HCT116 (cell line): ENCODE data around the gene SLC8A2. TPM values are rescaled to one million over a fixed set of nuclear protein-coding genes. Genes with fewer than 3 reads are reported as not detected.

Experiments used
- ATAC-seq: fragments of 200-7000 bp; cut with Tn5 transposase; 2 replicates; pipeline ENCODE4 v1.9.1; 2020; ENCODE audit warnings: mild to moderate bottlenecking, moderate library complexity
- BruUV-seq: library from RNA; stranded (reverse); fragments of 400-500 nt; replicated peaks from 2 replicates; lab custom pipeline; 2021; lab: Mats Ljungman, UMichigan
- CTCF ChIA-PET: fragments of 300-600 bp; sonication (Branson Sonifier 250); formaldehyde crosslinking; loops from one replicate; lab custom pipeline; 2021; ENCODE audit warnings: antibody characterized with exemption; lab: Charles Lee
- POLR2A ChIA-PET: fragments of 300-600, 350-600 bp; sonication (Branson Sonifier 250); formaldehyde crosslinking; loops from one replicate; lab custom pipeline; 2021; ENCODE audit warnings: antibody characterized with exemption; lab: Charles Lee
- RAD21 ChIA-PET, 2 experiments: fragments of 300-600 bp; sonication (Branson Sonifier 250); formaldehyde crosslinking; loops; one replicate each; lab custom pipeline; 2023; ENCODE audit warnings: low total read pairs in 2 of 2; ENCODE audit not compliant: uncharacterized antibody in 2 of 2, unreplicated experiment in 2 of 2, low non-redundant PET in 1 of 2; lab: Charles Lee
- DNase-seq: peaks from one replicate; pipeline ENCODE4 v3.0.0-alpha.2; 2010; ENCODE audit warnings: low read depth, low spot score
- H2AFZ ChIP-seq: fragments of 200-600 bp; shearing (Covaris generic), sonication (generic); 2 replicates; pipeline ENCODE4 v1.6.1; 2017; ENCODE audit warnings: low read depth, mixed run types, mixed read lengths, antibody characterized with exemption, low read length; ENCODE audit not compliant: poor library complexity, severe bottlenecking
- H3K27ac ChIP-seq: 2 replicates; pipeline ENCODE4 v1.5.1; 2012; ENCODE audit warnings: low read depth, low read length
- H3K27me3 ChIP-seq: fragments of 200-600 bp; sonication (generic); 2 replicates; pipeline ENCODE4 v1.6.1; 2016; ENCODE audit warnings: mixed run types, low read length, mixed read lengths; ENCODE audit not compliant: insufficient read depth
- H3K36me3 ChIP-seq, 2 experiments: fragments of 200-500 bp in 1 of 2; fragments of 200-600 bp in 1 of 2; sonication (Bioruptor generic) in 1 of 2; sonication (generic) in 1 of 2; 2 replicates each; pipeline versions ENCODE4 v1.5.1 to v1.6.1; 2014 to 2016; ENCODE audit warnings: low read length in 2 of 2, inconsistent platforms in 1 of 2, mixed read lengths in 1 of 2, mixed run types in 1 of 2; ENCODE audit not compliant: insufficient read depth in 2 of 2, control insufficient read depth in 1 of 2
- H3K4me1 ChIP-seq, 2 experiments: fragments of 200-600 bp in 1 of 2; sonication (generic) in 1 of 2; 2 replicates each; pipeline versions ENCODE4 v1.5.1 to v1.6.1; 2012 to 2017; ENCODE audit warnings: low read length in 2 of 2, inconsistent platforms in 1 of 2, mild to moderate bottlenecking in 1 of 2, mixed read lengths in 1 of 2, mixed run types in 1 of 2, moderate library complexity in 1 of 2; ENCODE audit not compliant: insufficient read depth in 2 of 2, control insufficient read depth in 1 of 2
- H3K4me2 ChIP-seq: fragments of 200-600 bp; sonication (generic); 2 replicates; pipeline ENCODE4 v1.6.1; 2017; ENCODE audit warnings: mixed run types, low read length, mixed read lengths
- H3K4me3 ChIP-seq, 2 experiments: fragments of 200-600 bp in 1 of 2; sonication (generic) in 1 of 2; replicated peaks in 1 of 2; 2 replicates each; pipeline ENCODE4 v1.5.1; 2011 to 2016; ENCODE audit warnings: low read length in 2 of 2, control low read depth in 1 of 2, low read depth in 1 of 2, mild to moderate bottlenecking in 1 of 2, mixed read lengths in 1 of 2, mixed run types in 1 of 2
- H3K79me2 ChIP-seq: fragments of 200-600 bp; sonication (generic); 2 replicates; pipeline ENCODE4 v1.6.1; 2017; ENCODE audit warnings: mild to moderate bottlenecking, mixed run types, low read length, moderate library complexity, mixed read lengths; ENCODE audit not compliant: insufficient read depth
- H3K9ac ChIP-seq: fragments of 200-600 bp; sonication (generic); 2 replicates; pipeline ENCODE4 v1.6.1; 2016; ENCODE audit warnings: low read length, mixed read lengths
- H3K9me2 ChIP-seq: fragments of 200-600 bp; sonication (generic), shearing (Covaris generic); 2 replicates; pipeline ENCODE4 v1.6.1; 2017; ENCODE audit warnings: mixed run types, mild to moderate bottlenecking, moderate library complexity; ENCODE audit not compliant: insufficient read depth
- H3K9me3 ChIP-seq, 2 experiments: fragments of 200-500 bp in 1 of 2; fragments of 200-600 bp in 1 of 2; sonication (Bioruptor generic) in 1 of 2; sonication (generic) in 1 of 2; 2 replicates each; pipeline ENCODE4 v1.6.1; 2014 to 2017; ENCODE audit warnings: low read length in 2 of 2, mixed read lengths in 2 of 2, inconsistent platforms in 1 of 2, low read depth in 1 of 2, mild to moderate bottlenecking in 1 of 2, mixed run types in 1 of 2, moderate library complexity in 1 of 2; ENCODE audit not compliant: control insufficient read depth in 1 of 2, insufficient read depth in 1 of 2
- H4K20me1 ChIP-seq: fragments of 200-600 bp; sonication (generic), shearing (Covaris generic); 2 replicates; pipeline ENCODE4 v1.6.1; 2017; ENCODE audit warnings: mixed run types, mild to moderate bottlenecking, moderate library complexity; ENCODE audit not compliant: insufficient read depth
- ELF1 ChIP-seq: IDR thresholded peaks from 2 replicates; pipeline ENCODE4 v1.6.1; 2012; ENCODE audit warnings: low read depth, borderline replicate concordance
- JUND ChIP-seq: IDR thresholded peaks from 2 replicates; pipeline ENCODE4 v1.6.1; 2012
- POLR2A ChIP-seq: IDR thresholded peaks from 2 replicates; pipeline ENCODE4 v1.7.0; 2011; ENCODE audit warnings: borderline replicate concordance; ENCODE audit not compliant: insufficient read depth, insufficient read length; ENCODE audit errors: extremely low read depth
- POLR2AphosphoS5 ChIP-seq: IDR thresholded peaks from 2 replicates; pipeline ENCODE4 v1.6.1; 2011; ENCODE audit warnings: mild to moderate bottlenecking, low read depth, low read length, moderate library complexity
- RAD21 ChIP-seq: IDR thresholded peaks from 2 replicates; pipeline ENCODE4 v1.6.1; 2012; ENCODE audit warnings: low read depth, mild to moderate bottlenecking
- SIN3A ChIP-seq: IDR thresholded peaks from 2 replicates; pipeline ENCODE4 v1.6.1; 2012; ENCODE audit warnings: low read depth
- TCF7L2 ChIP-seq: IDR thresholded peaks from 2 replicates; pipeline ENCODE4 v1.7.0; 2011; ENCODE audit warnings: borderline replicate concordance, inconsistent platforms; ENCODE audit not compliant: insufficient read depth, insufficient read length; ENCODE audit errors: extremely low read depth
- YY1 ChIP-seq: IDR thresholded peaks from 2 replicates; pipeline ENCODE4 v1.6.1; 2011; ENCODE audit warnings: low read length, low read depth, moderate library complexity, mild to moderate bottlenecking; ENCODE audit not compliant: insufficient replicate concordance; ENCODE audit errors: extremely low read depth
- ZNF274 ChIP-seq: fragments of 200-500 bp; sonication (Bioruptor generic); IDR thresholded peaks from 2 replicates; pipeline ENCODE4 v1.6.1; 2014; ENCODE audit warnings: mild to moderate bottlenecking, low read depth, low read length, inconsistent platforms
- intact Hi-C: fragments of 100-400 bp; cut with micrococcal nuclease; formaldehyde crosslinking; loops from 2 replicates; pipeline ENCODE4 v1.10.0; 2022
- total RNA-seq: library from RNA; stranded (reverse); gene quantifications from one replicate; pipeline ENCODE4 v1.2.1, GENCODE V29; 2021; ENCODE audit not compliant: unreplicated experiment
- TF ChIP-seq, protein P1 (sequence below), 3 experiments: fragments of 200-600 bp in 1 of 3; sonication (generic) in 1 of 3; IDR thresholded peaks in 2 of 3; conservative IDR thresholded peaks in 1 of 3; 2 replicates each; pipeline ENCODE4 v1.5.1; 2012 to 2017; ENCODE audit warnings: low read depth in 2 of 3, low read length in 2 of 3, antibody characterized with exemption in 1 of 3, borderline replicate concordance in 1 of 3, control low read depth in 1 of 3, mild to moderate bottlenecking in 1 of 3, mixed read lengths in 1 of 3, mixed run types in 1 of 3, moderate library complexity in 1 of 3; ENCODE audit not compliant: insufficient read depth in 1 of 3

Gene SLC8A2
- total RNA-seq, 1 experiment from 2014 or later, result 0.98 TPM

DNA sequence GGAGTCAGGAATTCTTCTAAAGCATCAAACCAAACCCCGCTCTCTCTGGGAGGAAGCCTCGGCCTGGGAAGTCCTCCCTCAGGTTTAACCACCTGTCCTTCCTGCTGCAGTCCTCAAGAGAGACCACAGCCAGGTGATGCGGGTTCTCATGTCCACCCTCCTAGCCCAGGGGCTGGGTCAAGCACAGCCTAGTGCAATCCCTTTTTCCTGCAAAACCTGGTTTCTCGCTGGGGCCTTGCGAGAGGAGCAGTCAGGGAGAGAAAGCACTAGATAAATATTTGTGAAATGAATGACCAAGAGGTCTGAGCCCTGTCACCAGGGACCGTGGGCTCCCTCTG, 2.4 kb downstream of the SLC8A2 start:
- Histone ChIP-seq H2AFZ (no peak overlapping the region), H3K27me3 (peaks cover 40% of the 10 kb centered on the region), H3K9ac (no peak overlapping the region)
- intact Hi-C loops, result no loop called here
- RAD21 ChIA-PET, result no interaction called here
- BruUV-seq, result no TSS peak
- TF ChIP-seq POLR2AphosphoS5, result no peak
- no peak for TF ChIP-seq ELF1
- TF ChIP-seq SIN3A, result no peak
- TF ChIP-seq POLR2A, result no peak
- TF ChIP-seq RAD21, result no peak
- TF ChIP-seq YY1, result no peak
- no peak for TF ChIP-seq JUND
- TF ChIP-seq, protein P1, sequence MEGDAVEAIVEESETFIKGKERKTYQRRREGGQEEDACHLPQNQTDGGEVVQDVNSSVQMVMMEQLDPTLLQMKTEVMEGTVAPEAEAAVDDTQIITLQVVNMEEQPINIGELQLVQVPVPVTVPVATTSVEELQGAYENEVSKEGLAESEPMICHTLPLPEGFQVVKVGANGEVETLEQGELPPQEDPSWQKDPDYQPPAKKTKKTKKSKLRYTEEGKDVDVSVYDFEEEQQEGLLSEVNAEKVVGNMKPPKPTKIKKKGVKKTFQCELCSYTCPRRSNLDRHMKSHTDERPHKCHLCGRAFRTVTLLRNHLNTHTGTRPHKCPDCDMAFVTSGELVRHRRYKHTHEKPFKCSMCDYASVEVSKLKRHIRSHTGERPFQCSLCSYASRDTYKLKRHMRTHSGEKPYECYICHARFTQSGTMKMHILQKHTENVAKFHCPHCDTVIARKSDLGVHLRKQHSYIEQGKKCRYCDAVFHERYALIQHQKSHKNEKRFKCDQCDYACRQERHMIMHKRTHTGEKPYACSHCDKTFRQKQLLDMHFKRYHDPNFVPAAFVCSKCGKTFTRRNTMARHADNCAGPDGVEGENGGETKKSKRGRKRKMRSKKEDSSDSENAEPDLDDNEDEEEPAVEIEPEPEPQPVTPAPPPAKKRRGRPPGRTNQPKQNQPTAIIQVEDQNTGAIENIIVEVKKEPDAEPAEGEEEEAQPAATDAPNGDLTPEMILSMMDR (IDR thresholded peaks at IDR 0.05 in 2 of 3, conservative IDR thresholded peaks at IDR 0.05 in 1 of 3; ENCODE audit: borderline replicate concordance in 1 of 3, insufficient read depth in 1 of 3, low read depth in 2 of 3, low read length in 2 of 3), result no peak
- no peak for TF ChIP-seq TCF7L2
- TF ChIP-seq ZNF274, result no peak
- TF ChIP-seq, all 23 proteins: peak for 0
- Histone ChIP-seq H3K4me2 (no peak overlapping the region), H3K36me3 (no peaks in the 10 kb centered on the region), H3K79me2 (no peaks in the 10 kb centered on the region), H3K9me3 (no peaks in the 10 kb centered on the region), H3K4me3 (no peak overlapping the region), H3K9me2 (no peaks in the 10 kb centered on the region), H3K4me1 (peaks cover 0 to 15% of the 10 kb centered on the region in 2 experiments; a peak in 3 of 4 replicates), H4K20me1 (no peaks in the 10 kb centered on the region), H3K27ac (no peak overlapping the region)
- POLR2A ChIA-PET, result no interaction called here
- ATAC-seq (no peak), DNase-seq (no peak)
- CTCF ChIA-PET, result no interaction called here
